Natural killer cell (primary cell): ENCODE results near the gene RSPO1. TPM values are rescaled to one million over a fixed set of nuclear protein-coding genes. Genes with fewer than 3 reads are reported as not detected.

Source experiments
- ATAC-seq, 3 donors: fragments of 150-1000 bp in 2 of 3; fragments of 200-7000 bp in 1 of 3; cut with Tn5 transposase; 1 replicate in 1 of 3; 2 replicates in 2 of 3; pipeline ENCODE4 v1.10.0; 2021; ENCODE audit warnings: mild to moderate bottlenecking in 2 of 3, moderate library complexity in 2 of 3
- DNase-seq, 2 donors: peaks; one replicate each; pipeline versions ENCODE4 v3.0.0 to v3.0.0-alpha.2; 2013 to 2021; ENCODE audit warnings: mixed read lengths in 1 of 2
- H3K27ac ChIP-seq: one replicate; pipeline ENCODE4 v1.5.1; 2013; ENCODE audit warnings: mild to moderate bottlenecking, low read length
- H3K27me3 ChIP-seq: one replicate; pipeline ENCODE4 v1.6.1; 2013; ENCODE audit warnings: low read length; ENCODE audit not compliant: control insufficient read depth, insufficient read depth
- H3K36me3 ChIP-seq: one replicate; pipeline ENCODE4 v1.6.1; 2013; ENCODE audit warnings: low read length; ENCODE audit not compliant: control insufficient read depth, insufficient read depth
- H3K4me1 ChIP-seq: one replicate; pipeline ENCODE4 v1.6.1; 2013; ENCODE audit warnings: low read length; ENCODE audit not compliant: control insufficient read depth, insufficient read depth
- H3K4me3 ChIP-seq: one replicate; pipeline ENCODE4 v1.5.1; 2013; ENCODE audit warnings: low read length
- H3K9me3 ChIP-seq: one replicate; pipeline ENCODE4 v1.6.1; 2013; ENCODE audit warnings: low read length; ENCODE audit not compliant: control insufficient read depth, insufficient read depth
- H3K27ac Mint-ChIP-seq, 2 donors: one replicate each; pipeline ENCODE4 v1.8.0; 2022; ENCODE audit warnings: mild to moderate bottlenecking in 2 of 2, mixed read lengths in 2 of 2, moderate library complexity in 1 of 2
- H3K27me3 Mint-ChIP-seq, 2 donors: one replicate each; pipeline ENCODE4 v1.8.0; 2022; ENCODE audit warnings: low read depth in 2 of 2, mixed read lengths in 2 of 2
- H3K36me3 Mint-ChIP-seq: one replicate; pipeline ENCODE4 v1.8.0; 2022; ENCODE audit warnings: mixed read lengths
- H3K4me1 Mint-ChIP-seq, 2 donors: one replicate each; pipeline ENCODE4 v1.8.0; 2022; ENCODE audit warnings: mixed read lengths in 2 of 2
- H3K4me3 Mint-ChIP-seq: one replicate; pipeline ENCODE4 v1.8.0; 2022; ENCODE audit warnings: mild to moderate bottlenecking, moderate library complexity, mixed read lengths
- H3K9me3 Mint-ChIP-seq, 2 donors: one replicate each; pipeline ENCODE4 v1.8.0; 2022; ENCODE audit warnings: mixed read lengths in 2 of 2
- CTCF ChIP-seq: fragments of 200-600 bp; IDR thresholded peaks from one replicate; pipeline ENCODE4 v1.8.0; 2022; ENCODE audit warnings: antibody characterized with exemption
- whole genome bisulfite sequencing: methylation state at CpG from one replicate; pipeline ENCODE4 v1.1.7; 2013; ENCODE audit warnings: missing lambda C conversion rate; ENCODE audit not compliant: insufficient coverage; 5-methylcytosine and 5-hydroxymethylcytosine counted together
- intact Hi-C: fragments of 100-400 bp; cut with micrococcal nuclease; formaldehyde crosslinking; loops from one replicate; pipeline ENCODE4 v1.14.2; 2022
- total RNA-seq, 4 donors: library from RNA; stranded (reverse); fragments of 120-200 nt in 1 of 4; gene quantifications; one replicate each; pipeline versions ENCODE4 v1.2.3 to v1.2.4, GENCODE V29; 2013 to 2022

Gene RSPO1
- total RNA-seq, 3 donors from 2014 or later (not counting 1 experiment from before 2014, with no cell fraction given): not detected

GRCh38 chr1:37602750-37603694 is 31.7 kb downstream of the RSPO1 start:
- Mint-ChIP-seq H3K9me3 (no peaks in the 10 kb centered on the region), H3K36me3 (no peaks in the 10 kb centered on the region), H3K4me3 (no peak overlapping the region), H3K27ac (no peak overlapping the region), H3K4me1 (peaks cover 5% of the 10 kb centered on the region in 2 donors), H3K27me3 (peaks cover 0 to 11% of the 10 kb centered on the region in 2 donors)
- ATAC-seq: peak; percentile 58 to 75 (median 67)
- H3K36me3 ChIP-seq: no peaks in the 10 kb centered on the region
- peak; percentile 61 for TF ChIP-seq CTCF
- no peak overlapping the region for H3K4me3 ChIP-seq
- no peaks in the 10 kb centered on the region for H3K27me3 ChIP-seq
- H3K9me3 ChIP-seq: no peaks in the 10 kb centered on the region
- intact Hi-C loops: loop anchor here (1.0 kb wide), 1 partner anchor 79 kb away; no protein-coding TSS in a partner anchor
- 33% methylated on average over 6 of the region's 8 CpGs for WGBS
- no peak overlapping the region for H3K27ac ChIP-seq
- peak in 1 of 2 donors; percentile 71 for DNase-seq
- H3K4me1 ChIP-seq: peaks cover 3% of the 10 kb centered on the region

- no peak overlapping the region for H3K27ac Mint-ChIP-seq
- no peaks in the 10 kb centered on the region for H3K36me3 ChIP-seq
- no peaks in the 10 kb centered on the region for H3K9me3 ChIP-seq
- no peak overlapping the region for H3K4me3 Mint-ChIP-seq
- H3K4me1 Mint-ChIP-seq: peaks cover 9% of the 10 kb centered on the region in 2 donors
- peaks cover 0 to 11% of the 10 kb centered on the region in 2 donors for H3K27me3 Mint-ChIP-seq
- no peak for DNase-seq
- peaks cover 3% of the 10 kb centered on the region for H3K4me1 ChIP-seq
- no peak for TF ChIP-seq CTCF
- intact Hi-C loops: no loop called here
- H3K27ac ChIP-seq: no peak overlapping the region
- H3K9me3 Mint-ChIP-seq: no peaks in the 10 kb centered on the region
- no peak for ATAC-seq
- H3K4me3 ChIP-seq: no peak overlapping the region
- no peaks in the 10 kb centered on the region for H3K27me3 ChIP-seq
- no peaks in the 10 kb centered on the region for H3K36me3 Mint-ChIP-seq
Observed at GRCh38 chr1:37601441-37601840, 33.3 kb downstream of the RSPO1 start.

GRCh38 chr1:37599940-37600339 is 34.8 kb downstream of the RSPO1 start:
- Mint-ChIP-seq H3K27ac (no peak overlapping the region), H3K4me3 (no peak overlapping the region), H3K4me1 (peaks cover 24% of the 10 kb centered on the region in 2 donors), H3K36me3 (no peaks in the 10 kb centered on the region), H3K9me3 (no peaks in the 10 kb centered on the region), H3K27me3 (peaks cover 0 to 11% of the 10 kb centered on the region in 2 donors)
- H3K36me3 ChIP-seq: no peaks in the 10 kb centered on the region
- H3K27me3 ChIP-seq: no peaks in the 10 kb centered on the region
- ATAC-seq (no peak), DNase-seq (no peak)
- intact Hi-C loops: loop anchor here (5.0 to 10.0 kb wide), 2 partner anchors 48 to 245 kb away; partner anchors contain the start of gene SNIP1
- H3K4me3 ChIP-seq: no peak overlapping the region
- no peak overlapping the region for H3K27ac ChIP-seq
- peaks cover 12% of the 10 kb centered on the region for H3K4me1 ChIP-seq
- no peaks in the 10 kb centered on the region for H3K9me3 ChIP-seq
- TF ChIP-seq CTCF: no peak
- 90% methylated on average over 5 of the region's 5 CpGs for WGBS
